ENCODE results near the gene NCOA7.
A peak's percentile ranks its signal among the peaks of the same experiment; 100 is the strongest.

The NCOA7 gene

DNA sequence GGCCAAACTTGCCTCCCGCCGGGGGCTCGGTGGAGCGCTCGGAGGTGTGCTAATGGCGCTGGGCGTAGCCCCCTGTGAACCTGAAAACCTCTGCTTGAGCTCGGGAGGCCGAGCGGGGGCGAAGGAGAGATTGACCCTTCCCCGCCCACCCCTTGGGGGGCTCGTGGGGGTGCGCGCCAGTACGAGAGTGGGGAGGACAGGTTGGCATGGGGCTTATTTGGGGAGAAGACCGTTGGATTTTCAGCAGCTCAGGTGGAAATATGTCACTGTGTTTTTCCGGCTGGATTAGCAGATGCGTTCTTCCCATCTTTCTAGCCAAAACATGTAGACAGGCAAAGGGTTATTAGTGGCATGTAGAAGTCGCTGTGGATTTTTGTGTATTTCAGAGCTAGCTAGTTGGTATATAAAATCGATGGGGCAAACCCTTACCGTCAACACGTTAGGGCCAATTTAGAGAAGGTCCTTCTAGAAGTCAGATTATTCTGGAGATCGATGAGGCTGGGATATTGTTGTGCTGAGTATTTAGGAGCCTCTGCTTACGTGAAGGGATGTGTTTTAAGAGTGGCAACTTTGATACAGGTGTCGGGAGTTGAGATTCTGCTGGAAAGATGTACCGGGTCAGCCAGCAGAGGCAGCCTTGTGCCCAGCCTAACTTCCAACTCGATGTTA is 525 bp downstream of the NCOA7 start:
- TF ChIP-seq CTCF (IDR thresholded peaks at IDR 0.05; ENCODE audit: low read length) (peak; percentile 69), EZH2phosphoT487 (IDR thresholded peaks at IDR 0.05; ENCODE audit: low read length) (no peak)
- 0 out of 2 replicates have a peak, but pooled peaks cover 9% of the 10 kb centered on the region for H3K79me2 ChIP-seq (ENCODE audit: low read length)
- H3K4me1 ChIP-seq (ENCODE audit: low read length) = peaks cover 16% of the 10 kb centered on the region
- H3K4me2 ChIP-seq (ENCODE audit: low read depth, low read length) = peak overlapping the region; percentile 78
- no peaks in the 10 kb centered on the region for H4K20me1 ChIP-seq (ENCODE audit: insufficient read depth, low read length)
- peak overlapping the region; percentile 97 for H3K4me3 ChIP-seq (ENCODE audit: low read length)
- peak; percentile 71 for DNase-seq
- H3K9ac ChIP-seq (ENCODE audit: low read length) = peak overlapping the region; percentile 80
- H3K27me3 ChIP-seq (replicated peaks; ENCODE audit: insufficient read depth, low read length) = no peaks in the 10 kb centered on the region
- peak overlapping the region; percentile 73; the same call in 1 of the 2 replicates for H3K27ac ChIP-seq (ENCODE audit: low read length)
- H3K9me2 ChIP-seq (replicated peaks; ENCODE audit: insufficient read depth, low read length) = no peaks in the 10 kb centered on the region
- no peaks in the 10 kb centered on the region for H3K36me3 ChIP-seq (replicated peaks; ENCODE audit: insufficient read depth, low read length)
- H3F3A ChIP-seq (ENCODE audit: insufficient read depth, low read length) = peaks cover 25% of the 10 kb centered on the region
- no peaks in the 10 kb centered on the region for H3K9me3 ChIP-seq (replicated peaks; ENCODE audit: insufficient read depth, low read length)
- H2AFZ ChIP-seq (ENCODE audit: low read length) = peak overlapping the region; percentile 95

- peak overlapping the region; percentile 97 for H3K4me3 ChIP-seq (ENCODE audit: low read length)
- TF ChIP-seq EZH2 (optimal IDR thresholded peaks at IDR 0.05; ENCODE audit: low read depth, low read length) (no peak), CTCF (IDR thresholded peaks at IDR 0.05; ENCODE audit: low read length) (no peak), EZH2phosphoT487 (IDR thresholded peaks at IDR 0.05; ENCODE audit: low read length) (no peak)
- H3K36me3 ChIP-seq (replicated peaks; ENCODE audit: insufficient read depth, low read length) = no peaks in the 10 kb centered on the region
- H3K9ac ChIP-seq (ENCODE audit: low read length) = no peak overlapping the region
- no peaks in the 10 kb centered on the region for H3K9me3 ChIP-seq (replicated peaks; ENCODE audit: insufficient read depth, low read length)
- H3K79me2 ChIP-seq (ENCODE audit: low read length) = 0 out of 2 replicates have a peak, but pooled peaks cover 9% of the 10 kb centered on the region
- no peak overlapping the region for H3K27ac ChIP-seq (ENCODE audit: low read length)
- H2AFZ ChIP-seq (ENCODE audit: low read length) = no peak overlapping the region
- peaks cover 25% of the 10 kb centered on the region for H3F3A ChIP-seq (ENCODE audit: insufficient read depth, low read length)
- no peak for DNase-seq
- H3K4me1 ChIP-seq (ENCODE audit: low read length) = peaks cover 17% of the 10 kb centered on the region
- no peaks in the 10 kb centered on the region for H4K20me1 ChIP-seq (ENCODE audit: insufficient read depth, low read length)
- no peaks in the 10 kb centered on the region for H3K9me2 ChIP-seq (replicated peaks; ENCODE audit: insufficient read depth, low read length)
- H3K27me3 ChIP-seq (replicated peaks; ENCODE audit: insufficient read depth, low read length) = no peaks in the 10 kb centered on the region
- H3K4me2 ChIP-seq (ENCODE audit: low read depth, low read length) = peak overlapping the region; percentile 78
These were observed 1.0 kb downstream of the NCOA7 start for GRCh38 chr6:125791820-125792165.

GRCh38 chr6:125792172-125792571 is 1.4 kb downstream of the NCOA7 start:
- H3K4me2 ChIP-seq (ENCODE audit: low read depth, low read length) = peak overlapping the region; percentile 78; the same call in 1 of the 2 replicates
- H2AFZ ChIP-seq (ENCODE audit: low read length) = no peak overlapping the region
- TF ChIP-seq CTCF (IDR thresholded peaks at IDR 0.05; ENCODE audit: low read length) (no peak), EZH2 (optimal IDR thresholded peaks at IDR 0.05; ENCODE audit: low read depth, low read length) (no peak), EZH2phosphoT487 (IDR thresholded peaks at IDR 0.05; ENCODE audit: low read length) (no peak)
- peaks cover 25% of the 10 kb centered on the region for H3F3A ChIP-seq (ENCODE audit: insufficient read depth, low read length)
- H3K9me3 ChIP-seq (replicated peaks; ENCODE audit: insufficient read depth, low read length) = no peaks in the 10 kb centered on the region
- no peaks in the 10 kb centered on the region for H4K20me1 ChIP-seq (ENCODE audit: insufficient read depth, low read length)
- no peak overlapping the region for H3K27ac ChIP-seq (ENCODE audit: low read length)
- no peak overlapping the region for H3K4me3 ChIP-seq (ENCODE audit: low read length)
- DNase-seq = no peak
- H3K36me3 ChIP-seq (replicated peaks; ENCODE audit: insufficient read depth, low read length) = no peaks in the 10 kb centered on the region
- no peaks in the 10 kb centered on the region for H3K9me2 ChIP-seq (replicated peaks; ENCODE audit: insufficient read depth, low read length)
- no peak overlapping the region for H3K9ac ChIP-seq (ENCODE audit: low read length)
- no peaks in the 10 kb centered on the region for H3K27me3 ChIP-seq (replicated peaks; ENCODE audit: insufficient read depth, low read length)
- 0 out of 2 replicates have a peak, but pooled peaks cover 9% of the 10 kb centered on the region for H3K79me2 ChIP-seq (ENCODE audit: low read length)
- peaks cover 21% of the 10 kb centered on the region for H3K4me1 ChIP-seq (ENCODE audit: low read length)

Data from MM.1S (cell line).